Thymus (tissue), 11 donors: ENCODE measurements around the gene LTBP1. TPM values are rescaled to one million over a fixed set of nuclear protein-coding genes. Genes with fewer than 3 reads are reported as not detected.
A peak's percentile ranks its signal among the peaks of the same experiment; 100 is the strongest.

Experiments used
- DNase-seq, 9 donors: peaks; one replicate each; pipeline ENCODE4 v3.0.0-alpha.2; 2013; ENCODE audit warnings: low spot score in 9 of 9, low read depth in 6 of 9, missing footprints in 1 of 9
- H3K27ac ChIP-seq, 2 donors: one replicate each; pipeline ENCODE4 v1.5.1; 2013; ENCODE audit warnings: control low read depth in 1 of 2, low read depth in 1 of 2, low read length in 1 of 2, mild to moderate bottlenecking in 1 of 2, moderate library complexity in 1 of 2
- H3K27me3 ChIP-seq, 2 donors: one replicate each; pipeline ENCODE4 v1.5.1; 2013; ENCODE audit warnings: low read length in 1 of 2; ENCODE audit not compliant: control insufficient read depth in 2 of 2, insufficient read depth in 1 of 2
- H3K36me3 ChIP-seq, 2 donors: one replicate each; pipeline ENCODE4 v1.5.1; 2013; ENCODE audit warnings: low read length in 1 of 2, mild to moderate bottlenecking in 1 of 2, moderate library complexity in 1 of 2; ENCODE audit not compliant: control insufficient read depth in 2 of 2, insufficient read depth in 2 of 2
- H3K4me1 ChIP-seq, 2 donors: one replicate each; pipeline ENCODE4 v1.5.1; 2013; ENCODE audit warnings: low read length in 2 of 2; ENCODE audit not compliant: control insufficient read depth in 2 of 2, insufficient read depth in 2 of 2
- H3K4me3 ChIP-seq, 2 donors: one replicate each; pipeline ENCODE4 v1.5.1; 2013; ENCODE audit warnings: low read length in 2 of 2, control low read depth in 1 of 2, mild to moderate bottlenecking in 1 of 2
- H3K9me3 ChIP-seq, 2 donors: one replicate each; pipeline ENCODE4 v1.5.1; 2013; ENCODE audit warnings: low read length in 1 of 2, mild to moderate bottlenecking in 1 of 2; ENCODE audit not compliant: control insufficient read depth in 2 of 2, insufficient read depth in 1 of 2
- WGBS: extraction: QIAGEN DNeasy Blood & Tissue Kit; methylation state at CpG from one replicate; pipeline ENCODE4 v1.1.7; 2013; 5-methylcytosine and 5-hydroxymethylcytosine counted together
- polyA plus RNA-seq: library from polyadenylated mRNA; stranded (reverse); fragments of 200-250 nt; gene quantifications from one replicate; pipeline ENCODE4 v1.2.3, GENCODE V29; 2013
- total RNA-seq: library from RNA; stranded (reverse); fragments of 120-200 nt; gene quantifications from one replicate; pipeline ENCODE4 v1.2.4, GENCODE V29; 2013
- donor health status: healthy.

Gene LTBP1
- total and polyA plus RNA-seq, 2 donors = 13.3 to 17.7 TPM

DNA sequence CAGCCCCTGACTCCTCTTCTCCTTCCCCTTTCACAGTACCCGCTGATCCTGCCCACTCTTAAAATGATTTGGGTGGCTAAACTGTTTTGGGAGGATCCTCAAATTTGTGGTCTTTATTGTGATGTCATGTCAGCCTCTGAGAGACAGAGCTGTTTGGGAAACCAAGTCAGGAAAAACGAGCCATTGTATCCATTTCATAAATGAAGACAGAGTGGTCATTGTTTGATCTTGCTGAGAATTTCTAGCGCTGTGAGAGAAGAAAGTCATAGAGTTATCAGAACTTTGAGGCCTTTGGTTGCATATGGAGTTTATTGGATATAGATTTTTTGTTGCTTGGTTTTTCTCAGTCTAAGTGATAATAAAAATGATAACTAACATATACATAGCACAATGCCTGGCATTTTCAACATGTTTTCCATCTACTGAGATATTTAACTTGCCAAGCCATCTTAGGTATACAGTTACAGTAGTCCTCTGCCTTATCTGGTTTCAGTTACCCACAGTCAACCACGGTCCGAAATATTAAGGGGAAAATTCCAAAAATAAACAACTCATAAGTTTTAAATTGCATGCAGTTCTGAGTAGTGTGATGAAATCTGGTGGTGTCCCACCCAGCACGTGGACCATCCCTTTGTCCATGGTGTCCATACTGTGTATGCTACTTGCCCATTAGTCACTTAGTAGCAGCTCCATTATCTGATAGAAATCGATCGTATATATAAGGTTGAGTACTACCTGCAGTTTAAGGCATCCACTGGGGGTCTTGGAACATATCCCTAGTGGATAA is 424.7 kb downstream of the LTBP1 start:
- H3K27ac ChIP-seq = no peak overlapping the region
- 95% methylated on average over 8 of the region's 8 CpGs for WGBS
- no peak for DNase-seq

GRCh38 chr2:33372940-33373553 is 426.3 kb downstream of the LTBP1 start:
- DNase-seq = peak in 6 of 9 donors; percentile 34 to 73 (median 47)
- Histone ChIP-seq H3K4me3 (no peak overlapping the region), H3K36me3 (no peaks in the 10 kb centered on the region), H3K4me1 (no peaks in the 10 kb centered on the region), H3K27ac (no peak overlapping the region), H3K9me3 (no peaks in the 10 kb centered on the region), H3K27me3 (no peaks in the 10 kb centered on the region)
- 38% methylated on average over 5 of the region's 5 CpGs for WGBS

More for the DNA sequence above, 424.7 kb downstream of the LTBP1 start:
- Histone ChIP-seq H3K36me3 (no peaks in the 10 kb centered on the region), H3K4me1 (no peaks in the 10 kb centered on the region), H3K27me3 (no peaks in the 10 kb centered on the region), H3K4me3 (no peak overlapping the region), H3K9me3 (no peaks in the 10 kb centered on the region)

- no peaks in the 10 kb centered on the region for H3K36me3 ChIP-seq
- no peak overlapping the region for H3K27ac ChIP-seq
- no peak overlapping the region for H3K4me3 ChIP-seq
- no peaks in the 10 kb centered on the region for H3K9me3 ChIP-seq
- DNase-seq = no peak
- H3K4me1 ChIP-seq = no peaks in the 10 kb centered on the region
- 94% methylated on average over 5 of the region's 5 CpGs for WGBS
- no peaks in the 10 kb centered on the region for H3K27me3 ChIP-seq
These were observed 427.2 kb downstream of the LTBP1 start for GRCh38 chr2:33373986-33374385.

DNA sequence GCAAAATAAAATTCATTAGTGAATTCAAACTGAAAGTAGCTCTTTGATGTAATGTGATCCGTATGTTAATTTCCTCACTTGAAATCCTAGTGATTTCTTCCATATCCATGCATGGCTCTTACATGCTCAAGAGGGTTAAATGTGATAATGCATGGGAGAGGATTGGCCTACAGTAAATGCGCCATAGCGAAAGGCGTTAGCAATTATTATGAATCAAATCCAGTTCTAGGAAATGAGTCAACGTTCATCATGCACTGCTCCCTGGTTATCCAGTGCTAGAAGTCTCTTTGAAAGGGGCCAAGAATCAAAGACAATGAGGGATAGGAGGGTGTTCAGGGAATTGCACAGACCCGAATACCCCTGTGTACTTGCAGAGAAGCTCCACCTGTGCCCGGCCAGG is 428.3 kb downstream of the LTBP1 start:
- no peak for DNase-seq
- no peaks in the 10 kb centered on the region for H3K9me3 ChIP-seq
- H3K4me1 ChIP-seq = no peaks in the 10 kb centered on the region
- no peak overlapping the region for H3K27ac ChIP-seq
- H3K36me3 ChIP-seq = no peaks in the 10 kb centered on the region
- H3K4me3 ChIP-seq = no peak overlapping the region
- WGBS = 89% methylated on average over 7 of the region's 7 CpGs
- H3K27me3 ChIP-seq = no peaks in the 10 kb centered on the region

DNA sequence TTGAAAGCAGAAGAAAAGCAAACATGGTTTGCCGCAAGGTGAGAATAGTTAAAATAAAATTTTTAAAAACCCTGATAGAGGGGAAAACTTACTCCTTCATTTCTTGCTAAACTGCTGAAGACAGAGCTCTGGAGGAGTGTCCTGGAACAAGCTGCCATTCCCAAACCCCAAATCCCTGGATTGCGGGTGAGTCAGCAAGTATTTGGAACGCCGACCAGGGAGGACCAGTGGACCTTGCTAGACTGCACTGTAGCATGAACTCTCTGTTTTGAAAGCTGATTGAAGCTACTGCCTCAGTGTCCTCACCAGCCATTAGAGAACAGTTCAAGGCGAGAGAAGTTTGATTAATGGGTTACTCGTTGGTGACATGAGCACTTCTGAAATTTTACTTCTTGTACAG is 430.3 kb downstream of the LTBP1 start:
- H3K27ac ChIP-seq = no peak overlapping the region

GRCh38 chr2:33378556-33379210 is 431.9 kb downstream of the LTBP1 start:
- Histone ChIP-seq H3K9me3 (no peaks in the 10 kb centered on the region), H3K27ac (no peak overlapping the region), H3K36me3 (no peaks in the 10 kb centered on the region), H3K27me3 (no peaks in the 10 kb centered on the region), H3K4me1 (no peaks in the 10 kb centered on the region), H3K4me3 (no peak overlapping the region)
- no peak for DNase-seq
- 98% methylated on average over 4 of the region's 4 CpGs for WGBS

More for the DNA sequence above, 430.3 kb downstream of the LTBP1 start:
- no peaks in the 10 kb centered on the region for H3K27me3 ChIP-seq
- no peak for DNase-seq
- WGBS = 97% methylated on average over 6 of the region's 6 CpGs
- H3K4me1 ChIP-seq = no peaks in the 10 kb centered on the region
- H3K9me3 ChIP-seq = no peaks in the 10 kb centered on the region
- H3K4me3 ChIP-seq = no peak overlapping the region
- H3K36me3 ChIP-seq = no peaks in the 10 kb centered on the region

DNA sequence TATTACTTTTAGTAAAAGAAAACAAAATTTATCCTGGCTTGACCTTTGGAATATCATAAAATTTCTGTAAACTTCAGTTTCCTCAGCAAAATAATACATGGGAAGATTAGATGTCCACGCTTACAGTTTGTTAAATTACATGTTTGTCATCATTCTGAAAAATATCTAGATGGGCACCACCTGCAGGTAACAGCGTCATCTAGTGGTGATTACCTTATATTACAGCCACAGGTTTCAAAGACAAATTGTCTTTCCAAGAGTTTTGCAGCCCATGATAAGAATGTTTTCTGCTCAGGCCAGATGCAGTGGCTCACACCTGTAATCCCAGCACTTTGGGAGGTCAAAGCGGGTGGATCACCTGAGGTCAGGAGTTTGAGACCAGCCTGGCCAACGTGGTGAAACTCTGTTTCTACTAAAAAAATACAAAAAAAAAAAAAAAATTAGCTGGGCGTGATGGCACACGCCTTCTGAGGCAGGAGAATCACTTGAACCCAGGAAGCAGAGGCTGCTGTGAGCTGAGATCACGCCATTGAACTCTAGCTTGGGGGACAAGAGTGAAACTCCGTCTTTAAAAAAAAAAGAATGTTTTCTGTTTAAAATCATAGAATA is 433.4 kb downstream of the LTBP1 start:
- no peaks in the 10 kb centered on the region for H3K27me3 ChIP-seq
- H3K4me3 ChIP-seq = no peak overlapping the region
- no peak overlapping the region for H3K27ac ChIP-seq
- WGBS = 88% methylated on average over 8 of the region's 8 CpGs
- H3K4me1 ChIP-seq = no peaks in the 10 kb centered on the region
- no peak for DNase-seq
- H3K36me3 ChIP-seq = no peaks in the 10 kb centered on the region
- no peaks in the 10 kb centered on the region for H3K9me3 ChIP-seq

DNA sequence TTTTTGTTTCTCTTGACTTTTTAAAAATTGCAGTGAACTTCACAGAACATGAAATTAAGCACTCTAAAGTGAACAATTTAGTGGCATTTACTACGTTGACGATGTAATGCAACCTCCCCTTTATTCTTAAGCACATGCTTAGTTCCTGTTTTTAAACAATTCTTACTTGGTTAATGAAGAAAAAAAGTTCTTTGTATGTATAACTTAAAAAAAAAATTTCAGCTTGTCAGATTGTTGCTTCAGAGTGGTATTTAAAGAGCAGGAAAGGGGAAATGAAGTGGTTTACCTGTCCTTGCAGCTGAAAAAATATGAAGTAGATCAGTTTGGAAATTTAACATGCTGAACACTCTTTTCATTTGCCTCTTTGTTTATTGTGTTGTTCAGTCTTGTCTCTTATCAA is 434.0 kb downstream of the LTBP1 start:
- no peak overlapping the region for H3K4me3 ChIP-seq
- no peaks in the 10 kb centered on the region for H3K9me3 ChIP-seq
- no peaks in the 10 kb centered on the region for H3K4me1 ChIP-seq
- 9% methylated on average over 2 of the region's 2 CpGs for WGBS
- H3K27me3 ChIP-seq = no peaks in the 10 kb centered on the region
- DNase-seq = no peak
- no peak overlapping the region for H3K27ac ChIP-seq
- H3K36me3 ChIP-seq = no peaks in the 10 kb centered on the region
